Liver (tissue), 9 donors: ENCODE data around the gene SELENOM. TPM values are rescaled to one million over a fixed set of nuclear protein-coding genes. Genes with fewer than 3 reads are reported as not detected.

ENCODE experiments used
- DNase-seq: peaks from one replicate; pipeline ENCODE4 v3.0.0-alpha.2; 2017; ENCODE audit warnings: low spot score
- H3K27ac ChIP-seq, 2 donors: one replicate each; pipeline ENCODE4 v1.7.0; 2013; ENCODE audit warnings: inconsistent platforms in 2 of 2, low read length in 2 of 2, control low read depth in 1 of 2, low read depth in 1 of 2, mild to moderate bottlenecking in 1 of 2
- H3K27me3 ChIP-seq, 4 donors: one replicate each; pipeline versions ENCODE4 v1.6.1 to v1.7.0; 2013; ENCODE audit warnings: low read length in 3 of 4, inconsistent platforms in 1 of 4, mild to moderate bottlenecking in 1 of 4, moderate library complexity in 1 of 4; ENCODE audit not compliant: control insufficient read depth in 4 of 4, insufficient read depth in 4 of 4
- H3K36me3 ChIP-seq, 4 donors: one replicate each; pipeline versions ENCODE4 v1.6.1 to v1.7.0; 2013; ENCODE audit warnings: low read length in 3 of 4, mild to moderate bottlenecking in 3 of 4, low read depth in 1 of 4, moderate library complexity in 1 of 4; ENCODE audit not compliant: control insufficient read depth in 4 of 4, insufficient read depth in 3 of 4
- H3K4me1 ChIP-seq, 4 donors: one replicate each; pipeline versions ENCODE4 v1.6.1 to v1.7.0; 2013; ENCODE audit warnings: low read length in 3 of 4, mild to moderate bottlenecking in 3 of 4, moderate library complexity in 1 of 4; ENCODE audit not compliant: control insufficient read depth in 4 of 4, insufficient read depth in 4 of 4
- H3K4me3 ChIP-seq, 3 donors: one replicate each; pipeline versions ENCODE4 v1.6.1 to v1.7.0; 2013; ENCODE audit warnings: low read length in 3 of 3, control low read depth in 1 of 3, low read depth in 1 of 3, mild to moderate bottlenecking in 1 of 3
- H3K9ac ChIP-seq, 2 donors: one replicate each; pipeline ENCODE4 v1.7.0; 2013; ENCODE audit warnings: low read length in 2 of 2, mild to moderate bottlenecking in 2 of 2, moderate library complexity in 2 of 2, control low read depth in 1 of 2, low read depth in 1 of 2
- H3K9me3 ChIP-seq, 4 donors: one replicate each; pipeline versions ENCODE4 v1.6.1 to v1.7.0; 2013; ENCODE audit warnings: low read length in 3 of 4; ENCODE audit not compliant: control insufficient read depth in 4 of 4
- EGR1 ChIP-seq, 2 donors: IDR thresholded peaks; 2 replicates each; pipeline ENCODE4 v1.6.1; 2016 to 2018; ENCODE audit warnings: antibody characterized with exemption in 2 of 2, low read depth in 2 of 2
- HNF4A ChIP-seq, 2 donors: conservative IDR thresholded peaks; 2 replicates each; pipeline ENCODE4 v1.6.1; 2016; ENCODE audit warnings: antibody characterized with exemption in 2 of 2, mild to moderate bottlenecking in 2 of 2
- HNF4G ChIP-seq: IDR thresholded peaks from 2 replicates; pipeline ENCODE4 v1.6.1; 2016; ENCODE audit warnings: antibody characterized with exemption
- JUND ChIP-seq, 2 donors: IDR thresholded peaks; 2 replicates each; pipeline ENCODE4 v1.6.1; 2016; ENCODE audit warnings: antibody characterized with exemption in 2 of 2
- RAD21 ChIP-seq, 2 donors: IDR thresholded peaks; 2 replicates each; pipeline ENCODE4 v1.6.1; 2016; ENCODE audit warnings: antibody characterized with exemption in 2 of 2, mild to moderate bottlenecking in 2 of 2
- SP1 ChIP-seq: IDR thresholded peaks from 2 replicates; pipeline ENCODE4 v1.6.1; 2018; ENCODE audit warnings: antibody characterized with exemption, mild to moderate bottlenecking
- TAF1 ChIP-seq: conservative IDR thresholded peaks from 2 replicates; pipeline ENCODE4 v1.6.1; 2016; ENCODE audit warnings: antibody characterized with exemption, mild to moderate bottlenecking
- YY1 ChIP-seq: IDR thresholded peaks from 2 replicates; pipeline ENCODE4 v1.6.1; 2016; ENCODE audit warnings: antibody characterized with exemption, mild to moderate bottlenecking
- WGBS: extraction: QIAGEN DNeasy Blood & Tissue Kit; methylation state at CpG from one replicate; pipeline ENCODE4 v1.1.7; 2013; 5-methylcytosine and 5-hydroxymethylcytosine counted together
- polyA plus RNA-seq, 2 donors: library from polyadenylated mRNA; stranded (reverse) in 1 of 2; unstranded in 1 of 2; fragments of 200-250 nt in 1 of 2; fragments of >200 nt in 1 of 2; fragmentation: Nextera tagmentation in 1 of 2; extraction: Ambion mirVana in 1 of 2; gene quantifications; one replicate each; pipeline versions ENCODE4 v1.2.1 to v1.2.3, GENCODE V29; 2013 to 2015
- total RNA-seq, 2 donors: library from RNA; depleted of rRNA; stranded (reverse); fragments of >200 nt; gene quantifications; one replicate each; pipeline ENCODE4 v1.2.3, GENCODE V29; 2014
- TF ChIP-seq, protein P1 (sequence below): IDR thresholded peaks from 2 replicates; pipeline ENCODE4 v1.6.1; 2016; ENCODE audit warnings: antibody characterized with exemption
- TF ChIP-seq, protein P2 (sequence below): IDR thresholded peaks from 2 replicates; pipeline ENCODE4 v1.6.1; 2016; ENCODE audit warnings: antibody characterized with exemption
- TF ChIP-seq, protein P3 (sequence below): fragments of 150-350 bp; IDR thresholded peaks from 2 replicates; pipeline ENCODE4 v1.5.1; 2017; ENCODE audit warnings: improper control_type of control experiment, low read depth, low read length; ENCODE audit not compliant: missing input control
- TF ChIP-seq, protein P4 (sequence below): IDR thresholded peaks from 2 replicates; pipeline ENCODE4 v1.6.1; 2016; ENCODE audit warnings: antibody characterized with exemption
- donor health status: healthy.
- donor health status: healthy.
- donor health status: healthy.
- donor health status: healthy.
- donor health status: healthy.

Gene SELENOM
- total and polyA plus RNA-seq, 4 donors, result 3.0 to 17.3 (median 12.2) TPM

DNA sequence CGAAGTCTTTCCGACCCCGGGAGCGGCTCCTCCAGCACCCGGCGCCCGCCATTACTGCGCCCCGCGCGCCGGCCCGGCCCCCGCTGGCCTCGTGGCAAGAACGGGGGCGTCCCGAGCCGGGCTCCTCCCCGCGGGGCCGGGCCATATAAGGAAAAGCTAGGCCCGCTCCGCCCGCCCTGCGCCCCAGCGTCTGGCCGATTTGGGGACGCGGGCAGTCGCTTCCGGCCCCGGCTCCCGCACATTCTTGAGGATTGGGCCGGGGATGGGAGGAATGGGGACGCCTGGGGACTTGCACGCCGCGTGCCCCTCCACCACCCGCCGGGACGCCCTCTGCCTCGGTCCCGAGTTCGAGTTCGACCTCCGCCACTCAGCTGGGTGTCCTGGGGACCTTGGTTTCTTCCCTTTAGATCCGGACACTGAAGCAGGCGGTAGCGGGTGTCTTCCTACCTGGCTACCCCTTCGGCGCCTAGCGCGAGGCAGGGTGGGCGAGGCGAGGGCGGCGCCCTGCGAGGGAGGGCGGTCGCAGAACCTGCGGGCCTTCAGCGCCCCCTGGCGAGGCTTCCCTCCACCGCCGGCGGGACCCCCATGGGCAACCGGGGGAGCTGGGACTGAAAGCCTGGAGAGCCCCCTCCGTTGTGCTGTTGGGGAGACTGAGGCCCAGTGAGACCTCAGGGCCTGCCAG, 22.4 kb downstream of the SELENOM start (continued):
- TF ChIP-seq JUND (IDR thresholded peaks at IDR 0.05) (no peak), SP1 (no peak), HNF4G (no peak), EGR1 (IDR thresholded peaks at IDR 0.05; ENCODE audit: low read depth in 2 of 2) (no peak), TAF1 (no peak), YY1 (no peak), RAD21 (IDR thresholded peaks at IDR 0.05) (peak; percentile 78 to 83)
- TF ChIP-seq, protein P1, sequence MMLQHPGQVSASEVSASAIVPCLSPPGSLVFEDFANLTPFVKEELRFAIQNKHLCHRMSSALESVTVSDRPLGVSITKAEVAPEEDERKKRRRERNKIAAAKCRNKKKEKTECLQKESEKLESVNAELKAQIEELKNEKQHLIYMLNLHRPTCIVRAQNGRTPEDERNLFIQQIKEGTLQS, result no peak
- TF ChIP-seq, protein P2, sequence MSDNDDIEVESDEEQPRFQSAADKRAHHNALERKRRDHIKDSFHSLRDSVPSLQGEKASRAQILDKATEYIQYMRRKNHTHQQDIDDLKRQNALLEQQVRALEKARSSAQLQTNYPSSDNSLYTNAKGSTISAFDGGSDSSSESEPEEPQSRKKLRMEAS, result no peak

DNA sequence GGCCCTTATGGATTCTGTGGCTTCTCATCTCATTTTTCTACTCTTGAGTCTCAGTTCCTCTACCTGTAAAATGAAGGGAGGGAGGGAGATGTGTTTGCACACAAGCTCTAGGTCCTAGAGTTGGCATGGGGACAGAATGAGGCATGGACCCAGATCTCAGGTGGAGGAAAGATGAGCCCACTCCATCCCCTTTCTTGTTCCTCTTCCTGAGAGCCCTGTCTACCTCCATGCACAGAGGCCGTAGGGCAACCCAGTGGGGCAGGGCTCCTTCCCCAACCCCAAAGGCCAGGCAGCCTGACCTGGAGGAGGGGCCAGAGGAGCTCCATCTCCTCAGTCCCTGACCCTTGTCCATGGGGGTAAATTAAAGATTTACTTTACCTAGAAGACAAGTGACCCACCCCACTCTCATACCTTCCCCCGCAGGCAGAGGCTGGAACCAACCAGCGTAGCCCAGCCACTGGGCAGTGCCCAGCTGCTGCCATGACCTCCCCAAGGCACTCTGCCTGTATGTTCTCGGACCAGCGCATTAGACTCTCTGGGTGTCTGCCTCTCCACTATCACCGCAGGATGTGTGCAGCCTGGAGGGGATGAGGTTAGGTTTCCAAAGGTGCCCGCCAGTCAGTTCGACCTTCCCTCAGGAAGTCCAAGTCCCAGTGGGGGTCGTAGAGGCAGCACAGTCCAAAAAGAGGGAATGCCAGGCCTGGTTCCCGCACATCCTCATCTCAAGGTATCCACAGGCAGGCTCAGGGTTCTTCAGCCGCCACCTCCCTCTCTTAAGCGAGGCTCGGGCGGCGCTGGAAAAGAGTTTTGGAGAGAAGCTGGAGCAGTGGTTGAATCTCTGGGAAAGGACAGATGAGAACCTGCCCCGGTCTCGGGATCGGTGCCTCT, 23.2 kb downstream of the SELENOM start:
- TF ChIP-seq EGR1 (IDR thresholded peaks at IDR 0.05; ENCODE audit: low read depth in 2 of 2), result no peak
- TF ChIP-seq YY1, result peak; percentile 92
- Histone ChIP-seq H3K36me3 (no peaks in the 10 kb centered on the region), H3K9ac (peak overlapping the region; percentile 10 to 62), H3K9me3 (no peaks in the 10 kb centered on the region), H3K4me1 (peaks cover 3 to 29% (median 15%) of the 10 kb centered on the region in 4 donors), H3K27ac (peak overlapping the region; percentile 22 to 82), H3K27me3 (no peaks in the 10 kb centered on the region), H3K4me3 (peak overlapping the region; percentile 61 to 75 (median 67))
- WGBS, result 34% methylated on average over 18 of the region's 18 CpGs
- DNase-seq, result no peak

DNA sequence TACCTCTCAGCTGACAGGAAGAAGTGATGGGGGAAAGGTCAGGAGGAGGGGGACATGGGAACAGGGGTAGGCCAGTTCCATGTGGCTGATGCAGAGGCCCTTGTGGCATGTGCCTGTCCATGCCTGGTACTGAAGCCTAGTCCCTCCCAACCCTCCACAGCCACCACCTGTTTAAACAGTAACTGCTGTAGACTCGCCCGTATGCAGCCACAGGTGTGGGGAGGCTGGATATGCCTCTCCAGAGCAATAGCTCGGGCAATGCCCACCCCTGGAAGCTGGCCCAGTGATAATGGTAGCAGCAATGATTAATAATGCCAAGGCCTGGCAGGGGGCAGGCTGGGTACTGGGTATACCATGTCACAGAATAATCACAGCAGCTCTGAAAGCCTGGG, 24.0 kb downstream of the SELENOM start:
- Histone ChIP-seq H3K27ac (peak overlapping the region; percentile 56 to 64), H3K4me3 (peak overlapping the region in 2 of 3 donors; percentile 12 to 47), H3K9me3 (no peaks in the 10 kb centered on the region), H3K27me3 (no peaks in the 10 kb centered on the region), H3K36me3 (no peaks in the 10 kb centered on the region), H3K4me1 (peaks cover 3 to 29% (median 15%) of the 10 kb centered on the region in 4 donors), H3K9ac (no peak overlapping the region)
- TF ChIP-seq, protein P3, sequence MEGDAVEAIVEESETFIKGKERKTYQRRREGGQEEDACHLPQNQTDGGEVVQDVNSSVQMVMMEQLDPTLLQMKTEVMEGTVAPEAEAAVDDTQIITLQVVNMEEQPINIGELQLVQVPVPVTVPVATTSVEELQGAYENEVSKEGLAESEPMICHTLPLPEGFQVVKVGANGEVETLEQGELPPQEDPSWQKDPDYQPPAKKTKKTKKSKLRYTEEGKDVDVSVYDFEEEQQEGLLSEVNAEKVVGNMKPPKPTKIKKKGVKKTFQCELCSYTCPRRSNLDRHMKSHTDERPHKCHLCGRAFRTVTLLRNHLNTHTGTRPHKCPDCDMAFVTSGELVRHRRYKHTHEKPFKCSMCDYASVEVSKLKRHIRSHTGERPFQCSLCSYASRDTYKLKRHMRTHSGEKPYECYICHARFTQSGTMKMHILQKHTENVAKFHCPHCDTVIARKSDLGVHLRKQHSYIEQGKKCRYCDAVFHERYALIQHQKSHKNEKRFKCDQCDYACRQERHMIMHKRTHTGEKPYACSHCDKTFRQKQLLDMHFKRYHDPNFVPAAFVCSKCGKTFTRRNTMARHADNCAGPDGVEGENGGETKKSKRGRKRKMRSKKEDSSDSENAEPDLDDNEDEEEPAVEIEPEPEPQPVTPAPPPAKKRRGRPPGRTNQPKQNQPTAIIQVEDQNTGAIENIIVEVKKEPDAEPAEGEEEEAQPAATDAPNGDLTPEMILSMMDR, result no peak
- TF ChIP-seq RAD21 (IDR thresholded peaks at IDR 0.05), result no peak
- no peak for TF ChIP-seq HNF4A (conservative IDR thresholded peaks at IDR 0.05)
- TF ChIP-seq, protein P4, sequence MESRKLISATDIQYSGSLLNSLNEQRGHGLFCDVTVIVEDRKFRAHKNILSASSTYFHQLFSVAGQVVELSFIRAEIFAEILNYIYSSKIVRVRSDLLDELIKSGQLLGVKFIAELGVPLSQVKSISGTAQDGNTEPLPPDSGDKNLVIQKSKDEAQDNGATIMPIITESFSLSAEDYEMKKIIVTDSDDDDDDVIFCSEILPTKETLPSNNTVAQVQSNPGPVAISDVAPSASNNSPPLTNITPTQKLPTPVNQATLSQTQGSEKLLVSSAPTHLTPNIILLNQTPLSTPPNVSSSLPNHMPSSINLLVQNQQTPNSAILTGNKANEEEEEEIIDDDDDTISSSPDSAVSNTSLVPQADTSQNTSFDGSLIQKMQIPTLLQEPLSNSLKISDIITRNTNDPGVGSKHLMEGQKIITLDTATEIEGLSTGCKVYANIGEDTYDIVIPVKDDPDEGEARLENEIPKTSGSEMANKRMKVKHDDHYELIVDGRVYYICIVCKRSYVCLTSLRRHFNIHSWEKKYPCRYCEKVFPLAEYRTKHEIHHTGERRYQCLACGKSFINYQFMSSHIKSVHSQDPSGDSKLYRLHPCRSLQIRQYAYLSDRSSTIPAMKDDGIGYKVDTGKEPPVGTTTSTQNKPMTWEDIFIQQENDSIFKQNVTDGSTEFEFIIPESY, result no peak
- TF ChIP-seq TAF1, result no peak
- WGBS, result 68% methylated on average over 3 of the region's 3 CpGs
- peak; percentile 33 for DNase-seq
